Activated T-helper 1 cell treated with Interleukin-2 at 50 U/mL for 16 hours (primary cell): ENCODE results near the gene ABCA1.
"Not testable (repeated sequence)": the region's sequence is repeated elsewhere in the genome, so short reads cannot be mapped to it uniquely, and the experiment has no call there.

Source experiments
- DNase-seq: peaks from one replicate; pipeline ENCODE4 v3.0.0-alpha.2; 2020; ENCODE audit warnings: low read depth

ABCA1 gene

GRCh38 chr9:104868687-104869404 lies 59.1 kb downstream of the ABCA1 start:
- DNase-seq, result no peak

- no peak for DNase-seq
Observed at GRCh38 chr9:104868303-104868686, 59.7 kb downstream of the ABCA1 start.

- DNase-seq, result no peak
Observed at GRCh38 chr9:104866191-104866590, 61.8 kb downstream of the ABCA1 start.

- DNase-seq, result no peak
Observed at GRCh38 chr9:104864675-104865104, 63.3 kb downstream of the ABCA1 start.

- no peak for DNase-seq
Observed at GRCh38 chr9:104863180-104863883, 64.6 kb downstream of the ABCA1 start.

- DNase-seq, result no peak
Observed at GRCh38 chr9:104861397-104861796, 66.6 kb downstream of the ABCA1 start.

GRCh38 chr9:104860263-104860662 lies 67.7 kb downstream of the ABCA1 start:
- no peak for DNase-seq

GRCh38 chr9:104858846-104859245 lies 69.1 kb downstream of the ABCA1 start:
- DNase-seq, result no peak

GRCh38 chr9:104858271-104858670 lies 69.7 kb downstream of the ABCA1 start:
- DNase-seq, result no peak

GRCh38 chr9:104856413-104856941 lies 71.5 kb downstream of the ABCA1 start:
- DNase-seq, result no peak

GRCh38 chr9:104855807-104856206 lies 72.1 kb downstream of the ABCA1 start:
- no peak for DNase-seq

- not testable (repeated sequence) for DNase-seq
Observed at GRCh38 chr9:104855258-104855657, 72.7 kb downstream of the ABCA1 start.

GRCh38 chr9:104854613-104855012 lies 73.3 kb downstream of the ABCA1 start:
- DNase-seq, result no peak

- no peak for DNase-seq
Observed at GRCh38 chr9:104853683-104854082, 74.3 kb downstream of the ABCA1 start.

GRCh38 chr9:104853159-104853558 lies 74.8 kb downstream of the ABCA1 start:
- DNase-seq, result no peak

GRCh38 chr9:104851546-104851920 lies 76.4 kb downstream of the ABCA1 start:
- no peak for DNase-seq

GRCh38 chr9:104850786-104851545 lies 77.0 kb downstream of the ABCA1 start:
- no peak for DNase-seq

GRCh38 chr9:104849023-104849422 lies 78.9 kb downstream of the ABCA1 start:
- no peak for DNase-seq

GRCh38 chr9:104844710-104845109 lies 83.2 kb downstream of the ABCA1 start:
- DNase-seq, result no peak

GRCh38 chr9:104843644-104844240 lies 84.2 kb downstream of the ABCA1 start:
- DNase-seq, result no peak

- DNase-seq, result no peak
Observed at GRCh38 chr9:104842698-104843097, 85.3 kb downstream of the ABCA1 start.

GRCh38 chr9:104841601-104842141 lies 86.3 kb downstream of the ABCA1 start:
- no peak for DNase-seq
